Mucosa of gallbladder (tissue), 1 donor: ENCODE measurements around the gene CTNNA1. TPM values are rescaled to one million over a fixed set of nuclear protein-coding genes. Genes with fewer than 3 reads are reported as not detected.
A peak's percentile ranks its signal among the peaks of the same experiment; 100 is the strongest.
"Not testable (repeated sequence)": the region's sequence is repeated elsewhere in the genome, so short reads cannot be mapped to it uniquely, and the experiment has no call there.

Experiments used
- DNase-seq: peaks from one replicate; pipeline ENCODE4 v3.0.0-alpha.2; 2020; ENCODE audit warnings: low spot score
- total RNA-seq: library from RNA; stranded (reverse); gene quantifications from one replicate; pipeline ENCODE4 v1.2.1, GENCODE V29; 2021
- donor health status: DM: no; HTN: no; CAD: no.

The CTNNA1 gene
- total RNA-seq, 1 donor from 2014 or later: 371 TPM

- no peak for DNase-seq
These were observed 145.5 kb downstream of the CTNNA1 start for GRCh38 chr5:138898742-138899141.

DNA sequence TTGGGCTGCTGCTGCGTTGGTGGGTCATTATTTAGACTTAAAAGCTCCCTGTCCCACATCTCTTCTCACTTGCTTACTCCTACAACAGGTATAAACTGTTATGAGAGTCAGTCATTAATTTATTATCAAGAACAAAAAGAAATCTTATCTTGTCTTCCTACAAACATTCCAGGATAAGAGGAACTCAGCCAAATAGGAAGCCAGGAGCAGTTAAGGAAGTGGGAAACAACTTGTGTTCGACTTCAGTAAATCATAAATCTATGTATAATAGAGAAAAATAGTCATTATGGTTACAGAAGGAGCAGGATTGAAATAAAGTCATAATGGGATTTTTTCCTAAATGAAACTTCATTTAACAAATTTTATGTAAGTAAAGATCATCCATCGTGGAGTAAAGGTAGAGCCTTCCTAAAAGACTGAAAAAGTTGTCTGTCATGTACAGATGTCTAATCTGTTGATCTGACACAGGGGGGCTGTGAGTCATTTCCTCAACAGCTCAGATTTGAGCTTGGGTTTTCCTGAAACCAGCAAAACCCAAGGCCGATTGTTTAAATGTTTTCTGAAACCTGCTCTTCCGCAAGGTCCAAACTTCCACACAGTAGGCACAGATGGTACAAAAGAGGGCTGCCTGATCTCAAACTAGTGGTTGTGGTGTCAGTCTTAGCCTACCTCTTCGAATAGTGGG lies 147.2 kb downstream of the CTNNA1 start:
- DNase-seq: no peak

GRCh38 chr5:138901716-138902115 lies 148.5 kb downstream of the CTNNA1 start:
- DNase-seq: no peak

DNA sequence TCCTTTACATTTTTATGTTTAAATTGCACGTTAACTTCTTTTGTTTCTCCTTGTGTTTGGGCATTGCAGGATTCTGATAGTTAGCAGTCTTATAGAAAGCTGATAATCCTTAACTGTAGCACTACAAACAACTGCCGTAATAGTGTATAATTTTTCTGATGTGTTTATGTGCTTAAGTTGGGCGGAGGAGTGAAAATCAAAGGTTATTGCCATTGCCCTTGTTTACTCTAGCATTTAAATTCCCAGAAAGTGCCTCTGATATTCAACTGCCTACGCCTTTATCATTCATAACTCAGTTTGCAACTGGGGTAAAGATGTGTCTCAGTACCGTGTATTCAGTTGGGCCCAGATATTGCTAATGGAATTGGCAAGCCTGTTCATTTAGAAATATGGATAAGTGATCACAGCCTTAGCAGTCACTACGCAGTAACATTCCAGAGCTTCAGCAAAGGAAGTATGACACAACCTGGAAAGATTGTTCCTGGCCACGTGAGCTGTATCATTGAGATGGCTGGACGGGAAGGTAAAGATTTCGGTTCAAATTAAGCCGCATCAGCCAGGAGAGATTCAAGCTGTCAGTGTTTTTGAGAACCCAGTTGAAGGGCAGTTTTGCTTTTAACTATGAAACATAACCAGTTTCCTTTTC lies 150.0 kb downstream of the CTNNA1 start:
- no peak for DNase-seq

- DNase-seq: no peak
These were observed 152.3 kb downstream of the CTNNA1 start for GRCh38 chr5:138905541-138905940.

GRCh38 chr5:138909734-138910133 lies 156.5 kb downstream of the CTNNA1 start:
- DNase-seq: no peak

GRCh38 chr5:138910546-138911185 lies 157.4 kb downstream of the CTNNA1 start:
- DNase-seq: no peak

DNA sequence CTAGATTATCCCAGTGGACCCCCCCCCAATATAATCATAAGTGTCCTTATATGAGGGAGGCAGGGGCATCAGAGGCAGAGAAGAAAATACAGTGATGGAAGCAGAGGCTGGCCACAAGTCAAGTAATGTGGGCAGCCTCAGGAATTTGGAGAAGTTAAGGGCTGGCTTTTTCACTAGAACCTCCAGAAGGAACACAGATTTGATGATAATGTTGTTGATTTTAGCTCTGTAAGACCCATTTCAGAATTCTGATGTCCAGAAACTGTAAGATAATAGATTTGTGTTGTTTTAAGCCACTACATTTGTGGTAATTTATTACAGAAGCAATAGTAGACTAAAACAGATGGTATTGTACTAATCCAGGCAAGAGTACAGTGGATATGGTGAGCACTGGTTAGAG lies 158.2 kb downstream of the CTNNA1 start:
- DNase-seq: no peak

DNA sequence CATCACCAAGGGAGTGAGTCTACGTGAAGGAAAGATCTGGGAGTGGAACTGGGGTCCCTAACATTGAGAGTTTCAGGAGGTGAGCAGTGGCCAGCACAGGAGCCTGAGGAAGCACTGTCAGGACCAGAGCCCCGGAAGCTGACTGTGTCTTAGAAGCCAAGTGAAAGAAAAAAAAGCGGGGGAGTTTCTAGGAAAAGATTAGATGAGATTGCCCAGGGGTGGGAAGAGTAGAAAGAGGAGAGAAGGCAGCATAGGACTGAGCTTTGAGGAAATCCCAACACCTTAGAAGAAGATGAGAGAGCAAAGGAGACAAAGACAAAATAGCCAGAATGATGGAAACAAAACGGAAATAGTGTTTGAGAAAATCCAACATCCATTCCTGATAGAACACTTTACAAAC lies 158.9 kb downstream of the CTNNA1 start:
- DNase-seq: no peak

DNA sequence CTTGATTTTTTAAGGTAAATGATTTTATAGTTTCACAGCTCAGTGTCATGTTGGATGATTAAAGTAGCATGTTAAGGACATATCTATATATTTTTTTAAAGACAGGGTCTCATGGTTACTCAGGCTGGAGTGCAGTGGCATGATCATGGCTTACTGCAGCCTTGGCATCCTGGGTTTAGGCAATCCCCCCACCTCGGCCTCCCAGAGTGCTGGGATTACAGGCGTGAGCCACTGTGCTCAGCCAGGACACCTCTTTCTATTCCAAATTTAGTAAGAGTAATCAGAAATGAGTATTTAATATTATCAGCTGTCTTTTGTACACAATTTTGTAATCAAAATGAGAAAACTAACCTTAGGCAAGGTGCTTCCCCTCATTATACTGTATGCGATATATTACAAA lies 160.5 kb downstream of the CTNNA1 start:
- DNase-seq: no peak

- no peak for DNase-seq
These were observed 161.1 kb downstream of the CTNNA1 start for GRCh38 chr5:138914338-138914737.

- no peak for DNase-seq
These were observed 165.5 kb downstream of the CTNNA1 start for GRCh38 chr5:138918686-138919085.

DNA sequence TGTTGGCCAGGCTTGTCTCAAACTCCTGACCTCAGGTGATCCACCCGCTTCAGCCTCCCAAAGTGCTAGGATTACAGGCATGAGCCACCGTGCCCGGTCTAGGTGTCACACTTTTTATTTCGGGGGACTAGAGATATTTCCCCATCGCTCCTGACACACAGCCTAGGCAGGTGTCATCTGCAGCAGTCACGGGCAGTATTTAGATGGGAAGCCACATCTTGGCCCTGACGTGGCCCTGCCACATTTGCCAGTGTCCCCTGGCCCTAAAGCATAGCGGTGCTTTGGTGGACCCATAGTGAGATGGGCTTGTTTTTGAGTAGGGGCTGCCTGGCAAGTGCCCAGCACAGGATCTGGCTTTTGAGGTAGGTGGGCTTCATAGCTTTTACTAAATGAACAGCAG lies 167.0 kb downstream of the CTNNA1 start:
- DNase-seq: no peak

DNA sequence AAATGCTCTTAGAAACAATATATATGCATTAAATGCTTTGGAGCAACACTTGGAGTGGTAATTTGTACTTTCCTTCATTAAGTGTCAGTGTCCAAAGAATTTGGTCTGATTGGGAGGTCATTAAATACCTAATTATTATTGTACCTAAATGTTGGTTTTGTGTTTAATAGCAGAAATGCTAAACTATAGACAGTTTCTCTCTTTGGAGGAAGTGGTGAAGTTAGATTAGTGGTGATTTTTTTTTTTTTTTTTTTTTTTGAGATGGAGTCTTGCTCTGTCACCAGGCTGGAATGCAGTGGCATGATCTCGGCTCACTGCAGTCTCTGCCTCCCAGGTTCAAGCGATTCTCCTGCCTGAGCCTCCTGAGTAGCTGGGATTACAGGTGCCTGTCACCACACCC lies 168.1 kb downstream of the CTNNA1 start:
- not testable (repeated sequence) for DNase-seq

DNA sequence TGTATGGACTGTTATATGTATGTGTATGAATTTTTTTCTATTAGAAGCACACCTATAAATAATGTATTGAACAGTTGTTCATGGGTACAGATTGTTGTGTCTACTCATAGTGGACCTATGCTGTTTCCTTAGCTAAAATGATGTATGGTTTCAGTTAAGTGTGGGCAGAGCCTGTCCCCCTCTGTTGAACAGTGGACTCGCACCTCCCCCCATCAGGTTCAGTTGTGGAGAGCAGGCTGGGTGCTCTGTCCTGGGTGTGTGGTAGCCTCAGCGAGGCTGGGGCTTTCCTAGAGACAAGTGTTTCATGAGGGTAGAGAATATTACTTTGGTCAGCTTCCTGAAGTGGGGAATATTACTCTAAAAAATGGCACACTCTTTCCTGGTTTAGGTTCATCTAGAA lies 169.3 kb downstream of the CTNNA1 start:
- no peak for DNase-seq

DNA sequence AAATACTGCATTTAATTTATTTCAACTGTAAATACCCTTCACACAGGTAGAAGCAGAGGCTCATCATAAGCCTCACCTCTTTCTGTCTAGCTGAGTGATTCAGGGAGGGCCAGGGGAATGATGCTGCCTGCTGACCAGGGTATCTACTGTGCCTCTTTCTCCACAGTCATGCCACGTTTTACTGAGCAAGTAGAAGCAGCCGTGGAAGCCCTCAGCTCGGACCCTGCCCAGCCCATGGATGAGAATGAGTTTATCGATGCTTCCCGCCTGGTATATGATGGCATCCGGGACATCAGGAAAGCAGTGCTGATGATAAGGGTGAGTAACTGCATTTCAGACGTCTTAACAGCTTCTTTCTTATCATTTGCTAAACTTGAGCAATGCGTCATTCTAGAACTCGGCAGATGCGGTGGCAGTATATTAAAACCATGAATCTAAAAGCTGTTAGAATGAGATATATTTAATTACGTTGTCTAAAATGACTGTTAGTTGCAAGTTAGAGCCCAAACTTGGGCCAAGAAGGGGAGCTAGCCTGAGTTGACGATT lies 171.9 kb downstream of the CTNNA1 start:
- no peak for DNase-seq

- DNase-seq: no peak
These were observed 173.0 kb downstream of the CTNNA1 start for GRCh38 chr5:138926257-138926656.

- DNase-seq: no peak
These were observed 173.6 kb downstream of the CTNNA1 start for GRCh38 chr5:138926688-138927448.

DNA sequence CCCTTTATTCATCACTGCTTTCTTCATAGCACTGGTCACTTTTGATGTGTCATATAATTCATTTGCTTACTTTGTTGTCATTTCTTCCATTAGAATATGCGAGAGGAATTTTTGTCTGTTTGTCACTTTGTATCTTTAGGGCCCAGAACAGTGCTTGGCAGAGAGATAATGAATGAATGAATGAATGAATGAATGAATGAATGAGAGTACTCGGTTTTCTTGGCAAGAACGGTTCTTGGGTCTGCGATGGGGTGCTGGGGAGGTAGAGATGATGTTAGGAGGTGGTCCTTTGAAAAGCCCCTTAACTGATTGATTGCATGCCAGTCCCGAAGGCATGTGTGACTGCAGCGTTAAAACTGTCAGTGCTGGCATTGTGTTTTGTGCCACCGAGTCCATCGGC lies 174.3 kb downstream of the CTNNA1 start:
- DNase-seq: no peak

- DNase-seq: peak; percentile 81
These were observed 174.8 kb downstream of the CTNNA1 start for GRCh38 chr5:138927979-138928378.

- DNase-seq: no peak
These were observed 176.3 kb downstream of the CTNNA1 start for GRCh38 chr5:138929571-138929955.
